GM21367 (cell line): ENCODE results near the gene ARSH.
"Not testable (repeated sequence)": the region's sequence is repeated elsewhere in the genome, so short reads cannot be mapped to it uniquely, and the experiment has no call there.

ENCODE experiments used
- ATAC-seq: cut with Tn5 transposase; IDR thresholded peaks from one replicate; pipeline ENCODE4 v1.9.1; 2021; ENCODE audit not compliant: unreplicated experiment

ARSH gene

GRCh38 chrX:3006495-3006894, at the start of gene ARSH:
ARSH (plus strand) TSS chrX:3006546; CDS start chrX:3006613, 67 bp downstream.
- no peak for ATAC-seq

GRCh38 chrX:2958199-2958598, 48.1 kb upstream of the ARSH start:
- ATAC-seq: no peak

- ATAC-seq: no peak
Observed at GRCh38 chrX:2960861-2961515, 45.4 kb upstream of the ARSH start.

GRCh38 chrX:2962381-2962780, 44.0 kb upstream of the ARSH start:
- no peak for ATAC-seq

- ATAC-seq: not testable (repeated sequence)
Observed at GRCh38 chrX:2963449-2963848, 42.9 kb upstream of the ARSH start.

GRCh38 chrX:2963992-2964794, 42.2 kb upstream of the ARSH start:
- ATAC-seq: not testable (repeated sequence)

GRCh38 chrX:2965965-2966364, 40.4 kb upstream of the ARSH start:
- ATAC-seq: peak; percentile 51

- no peak for ATAC-seq
Observed at GRCh38 chrX:2967012-2967411, 39.3 kb upstream of the ARSH start.

GRCh38 chrX:2967584-2967983, 38.8 kb upstream of the ARSH start:
- ATAC-seq: no peak

GRCh38 chrX:2967998-2968909, 38.1 kb upstream of the ARSH start:
- no peak for ATAC-seq

GRCh38 chrX:2969021-2969420, 37.3 kb upstream of the ARSH start:
- ATAC-seq: no peak

GRCh38 chrX:2972391-2972790, 34.0 kb upstream of the ARSH start:
- ATAC-seq: no peak

- ATAC-seq: no peak
Observed at GRCh38 chrX:2974961-2975360, 31.4 kb upstream of the ARSH start.

- not testable (repeated sequence) for ATAC-seq
Observed at GRCh38 chrX:2978639-2979038, 27.7 kb upstream of the ARSH start.

- ATAC-seq: no peak
Observed at GRCh38 chrX:2984342-2984741, 22.0 kb upstream of the ARSH start.

- no peak for ATAC-seq
Observed at GRCh38 chrX:2989565-2989964, 16.8 kb upstream of the ARSH start.

GRCh38 chrX:3010532-3010931, 4.2 kb downstream of the ARSH start:
- no peak for ATAC-seq

- no peak for ATAC-seq
Observed at GRCh38 chrX:3017492-3017891, 11.1 kb downstream of the ARSH start.

- no peak for ATAC-seq
Observed at GRCh38 chrX:3024176-3024575, 17.8 kb downstream of the ARSH start.

- ATAC-seq: no peak
Observed at GRCh38 chrX:3026074-3026815, 19.9 kb downstream of the ARSH start.

- ATAC-seq: no peak
Observed at GRCh38 chrX:3029129-3029528, 22.8 kb downstream of the ARSH start.
